GM20431 (cell line): Measurements from ENCODE around the gene ZNF624.
"Not testable (repeated sequence)": the region's sequence is repeated elsewhere in the genome, so short reads cannot be mapped to it uniquely, and the experiment has no call there.

Experiments used
- in situ Hi-C: fragments of 300-500 bp; cut with MseI, MboI; formaldehyde crosslinking; loops from one replicate; pipeline ENCODE4 v1.15.0; 2020; ENCODE audit warnings: low sequenced_read_pairs; ENCODE audit not compliant: unreplicated experiment

Gene ZNF624

DNA sequence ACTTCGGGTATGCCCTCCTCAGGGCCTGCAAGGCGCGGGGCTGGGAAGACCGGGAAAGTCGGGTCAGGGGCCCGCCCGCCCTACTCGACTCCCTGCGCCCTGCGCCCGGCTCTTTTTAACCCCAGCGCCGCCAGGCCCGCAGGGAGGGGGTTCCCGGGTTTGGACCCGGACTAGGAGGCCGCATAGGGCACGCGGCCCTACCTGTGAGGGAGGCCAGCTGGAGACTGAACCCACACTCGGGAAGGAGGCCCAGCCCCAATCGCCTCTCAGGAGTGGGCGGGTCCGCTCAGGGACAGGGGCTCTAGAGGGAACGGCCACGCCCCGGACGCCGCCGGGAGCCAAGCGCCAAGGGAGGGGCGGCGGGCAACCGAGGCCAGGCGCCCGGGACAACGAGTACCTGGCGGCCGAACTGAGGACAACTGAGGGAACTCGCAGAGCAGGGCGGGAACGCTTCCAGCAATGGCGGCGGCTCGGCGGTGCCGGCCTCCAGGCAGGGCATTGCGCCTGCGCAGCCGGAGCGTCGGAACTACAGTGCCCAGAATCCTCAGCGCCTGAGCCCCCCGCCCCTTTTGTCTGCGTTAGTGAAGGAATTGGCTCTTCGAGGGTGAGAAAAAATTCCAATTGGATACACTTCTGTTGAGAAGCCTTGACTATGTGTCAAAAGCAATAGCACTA lies at the start of gene ZNF624:
ZNF624 (minus strand) TSS at position 484 of the 675 bp plus-strand sequence.
- in situ Hi-C loops, result no loop called here

DNA sequence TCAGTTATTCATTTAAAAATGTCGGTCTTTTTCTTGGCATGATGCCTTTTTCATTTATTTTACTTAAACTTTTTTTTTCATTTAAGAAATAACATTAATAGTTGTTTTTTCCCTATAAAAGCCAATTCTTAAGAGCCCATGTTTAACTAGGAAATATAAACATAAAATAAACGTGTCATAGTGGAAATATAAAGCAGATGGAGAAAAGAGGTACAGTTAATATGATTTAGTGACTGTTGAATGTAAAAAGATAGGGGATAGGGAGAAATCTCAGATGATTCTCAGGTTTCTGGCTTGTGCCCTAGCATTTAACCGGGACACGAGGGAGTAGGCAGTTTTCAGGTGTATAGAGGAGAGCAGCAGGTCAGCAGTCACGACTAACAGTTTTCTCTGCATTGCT lies 44.0 kb upstream of the ZNF624 start:
- in situ Hi-C loops, result not testable (repeated sequence)

DNA sequence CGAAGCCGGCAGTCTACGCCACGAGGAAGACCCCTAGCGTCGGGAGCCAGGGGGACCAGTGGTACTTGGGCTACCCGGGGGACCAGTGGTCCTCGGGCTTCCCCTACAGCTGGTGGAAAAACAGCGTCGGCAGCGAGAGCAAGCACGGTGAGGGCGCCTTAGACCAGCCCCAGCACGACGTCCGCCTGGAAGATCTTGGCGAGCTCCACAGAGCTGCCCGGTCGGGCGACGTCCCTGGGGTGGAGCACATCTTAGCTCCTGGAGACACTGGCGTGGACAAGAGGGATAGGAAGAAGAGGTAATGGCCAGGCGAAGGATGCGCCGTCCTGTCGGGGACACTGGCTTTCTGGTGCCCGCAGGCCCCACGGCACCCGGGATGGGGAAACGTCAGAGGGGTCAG lies 36.8 kb upstream of the ZNF624 start:
- in situ Hi-C loops, result not testable (repeated sequence)

DNA sequence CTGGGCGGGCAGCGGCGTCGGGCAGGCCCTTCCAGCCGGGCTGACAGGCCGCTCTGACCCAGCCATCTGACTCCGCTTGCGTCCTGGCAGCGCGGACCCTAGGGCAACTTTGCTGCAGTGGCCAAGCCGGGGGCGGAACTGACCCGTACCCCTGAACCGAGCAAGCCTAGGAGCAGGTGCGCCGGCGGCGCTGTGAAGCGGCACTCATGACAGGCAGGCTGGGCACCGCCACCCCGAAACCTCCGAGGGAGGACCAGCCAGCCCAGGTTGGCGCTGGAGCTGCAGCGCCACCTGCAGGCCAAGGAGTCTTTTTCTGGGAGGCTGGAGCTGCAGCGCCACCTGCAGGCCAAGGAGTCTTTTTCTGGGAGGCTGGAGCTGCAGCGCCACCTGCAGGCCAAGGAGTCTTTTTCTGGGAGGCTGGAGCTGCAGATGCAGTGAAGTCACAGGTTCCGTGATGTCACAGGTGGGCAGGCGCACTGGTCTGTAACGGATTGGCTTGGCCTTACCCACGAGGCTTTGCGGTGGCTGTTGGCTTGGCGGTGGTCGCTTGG lies 36.2 kb upstream of the ZNF624 start, which contains the start of gene CCDC144A:
CCDC144A (plus strand) TSS at position 511 of the 551 bp plus-strand sequence. CDS start 160 bp downstream, outside the sequence.
- in situ Hi-C loops, result not testable (repeated sequence)

DNA sequence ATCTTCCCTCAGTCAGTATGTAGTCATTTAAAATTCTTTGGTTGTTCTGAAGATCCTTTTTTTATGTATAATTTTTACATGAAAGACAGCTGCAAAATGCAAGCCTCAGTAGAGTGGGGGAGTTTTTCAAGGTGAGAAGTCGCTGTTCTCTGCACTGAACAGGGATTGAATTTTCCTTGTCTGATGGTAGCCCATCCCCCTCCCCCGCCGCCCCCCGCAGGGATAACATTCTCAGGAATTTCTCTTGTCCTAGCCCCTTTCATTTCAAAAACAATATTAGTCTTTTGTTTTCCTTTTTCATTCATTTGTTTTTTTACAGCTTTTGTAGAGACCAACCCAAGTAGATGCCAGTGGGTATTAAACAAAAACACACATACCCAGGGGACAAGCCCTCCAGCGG lies 33.5 kb upstream of the ZNF624 start:
- in situ Hi-C loops, result not testable (repeated sequence)

DNA sequence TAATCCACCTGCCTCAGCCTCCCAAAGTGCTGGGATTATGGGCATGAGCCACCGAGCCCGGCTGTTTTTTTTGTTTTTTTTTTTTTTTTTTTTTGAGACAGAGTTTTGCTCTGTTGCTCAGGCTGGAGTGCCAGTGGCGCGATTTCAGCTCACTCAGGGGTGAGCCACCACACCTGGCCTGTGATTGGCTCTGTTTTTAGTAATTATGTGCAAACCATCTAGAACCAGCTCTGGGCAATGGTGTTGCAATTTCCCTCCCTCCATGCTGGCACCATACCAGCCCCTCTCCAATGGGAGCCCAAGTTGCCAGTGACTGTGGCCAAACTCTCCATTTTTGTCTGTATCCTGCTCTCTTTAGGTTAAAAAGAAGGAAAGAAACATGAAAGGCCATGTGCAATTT lies 32.4 kb upstream of the ZNF624 start:
- in situ Hi-C loops, result not testable (repeated sequence)

DNA sequence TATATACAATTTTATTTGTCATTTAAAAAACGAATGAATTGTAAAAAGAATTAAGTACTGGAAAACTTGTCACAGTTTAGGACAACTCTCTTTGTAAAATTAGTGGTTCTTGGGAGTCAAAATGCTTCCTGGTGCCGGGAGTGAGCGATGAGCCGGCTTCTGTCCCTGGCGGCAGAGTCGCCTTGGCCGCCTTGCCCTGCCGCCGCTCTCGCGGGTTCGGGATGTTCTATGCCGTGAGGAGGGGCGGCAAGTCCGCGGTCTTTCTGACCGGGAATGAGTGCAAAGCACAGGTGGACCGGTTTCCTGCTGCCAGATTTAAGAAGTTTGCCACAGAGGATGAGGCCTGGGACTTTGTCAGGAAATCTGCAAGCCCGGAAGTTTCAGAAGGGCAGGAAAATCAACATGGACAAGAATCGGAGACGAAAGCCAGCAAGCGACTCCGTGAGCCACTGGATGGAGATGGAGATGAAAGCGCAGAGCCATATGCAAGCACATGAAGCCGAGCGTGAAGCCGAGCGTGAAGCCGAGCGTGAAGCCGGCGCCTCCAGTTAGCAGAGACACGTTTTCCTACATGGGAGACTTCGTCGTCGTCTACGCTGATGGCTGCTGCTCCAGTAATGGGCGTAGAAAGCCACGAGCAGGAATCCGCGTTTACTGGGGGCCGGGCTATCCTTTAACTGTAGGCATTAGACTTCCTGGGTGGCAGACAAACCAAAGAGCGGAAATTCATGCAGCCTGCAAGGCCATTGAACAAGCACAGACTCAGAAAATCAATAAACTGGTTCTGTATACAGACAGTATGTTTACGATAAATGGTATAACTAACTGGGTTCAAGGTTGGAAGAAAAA lies 29.9 kb upstream of the ZNF624 start:
- in situ Hi-C loops, result not testable (repeated sequence)

DNA sequence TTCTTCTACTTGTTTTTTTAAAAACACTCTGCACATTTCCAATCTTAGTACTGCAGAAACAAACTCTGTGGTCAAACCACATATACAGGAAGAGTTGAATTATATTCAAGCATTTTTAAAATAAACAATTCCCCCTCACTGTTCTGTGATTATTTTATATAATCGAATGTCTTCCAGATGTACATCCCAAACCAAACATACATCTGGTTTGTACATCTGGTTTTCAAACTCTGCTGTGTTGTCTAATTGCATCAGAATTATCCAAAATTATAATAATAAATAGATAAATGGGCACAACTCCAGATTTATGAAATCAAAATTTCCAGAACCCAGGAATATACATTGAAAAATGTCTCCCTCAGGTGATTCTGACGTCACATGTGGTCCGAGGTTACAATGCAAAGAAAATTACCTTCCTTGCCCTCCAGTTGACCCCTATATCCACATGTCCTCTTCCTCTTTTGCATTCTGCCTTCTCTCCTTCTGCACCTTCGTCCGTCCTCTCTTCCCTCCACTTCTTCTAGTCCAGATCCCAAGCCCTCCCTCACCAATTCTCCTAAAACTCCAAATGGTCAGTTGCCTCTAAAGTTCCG lies 23.1 kb upstream of the ZNF624 start:
- in situ Hi-C loops, result no loop called here

DNA sequence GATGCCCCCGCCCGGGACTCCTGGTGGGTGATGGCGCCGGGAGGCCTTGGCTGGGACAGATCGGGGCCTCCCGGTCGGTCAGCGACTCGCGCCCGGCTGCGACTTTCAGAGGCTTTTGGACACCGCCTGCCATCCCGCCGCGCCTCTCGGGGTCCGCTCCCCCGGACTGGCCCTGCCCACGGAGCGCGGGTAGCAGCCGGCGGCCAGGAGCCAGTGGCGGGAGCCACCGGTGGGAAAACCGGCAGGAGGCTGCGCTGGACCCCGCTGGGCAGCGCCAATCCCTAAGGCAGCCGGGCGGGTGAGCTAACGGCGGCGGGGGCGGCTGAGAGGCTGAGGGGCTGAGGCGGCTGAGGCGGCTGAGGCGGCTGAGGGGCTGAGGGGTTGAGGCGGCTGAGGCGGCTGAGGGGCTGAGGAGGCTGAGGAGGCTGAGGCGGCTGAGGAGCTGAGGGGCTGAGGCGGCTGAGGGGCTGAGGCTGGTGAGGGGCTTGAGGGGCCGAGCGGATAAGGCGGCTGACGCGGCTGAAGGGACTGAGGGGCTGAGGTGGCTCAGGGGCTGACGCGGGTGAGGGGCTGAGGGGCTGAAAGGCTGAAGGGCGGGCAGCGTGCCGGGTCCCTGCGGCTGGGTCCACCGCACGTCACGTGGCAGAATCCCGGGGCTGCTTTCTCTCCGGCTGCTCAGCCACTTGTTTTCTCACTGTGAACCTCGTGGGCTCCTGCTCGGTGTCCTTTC lies 13.4 kb upstream of the ZNF624 start:
- in situ Hi-C loops, result not testable (repeated sequence)

DNA sequence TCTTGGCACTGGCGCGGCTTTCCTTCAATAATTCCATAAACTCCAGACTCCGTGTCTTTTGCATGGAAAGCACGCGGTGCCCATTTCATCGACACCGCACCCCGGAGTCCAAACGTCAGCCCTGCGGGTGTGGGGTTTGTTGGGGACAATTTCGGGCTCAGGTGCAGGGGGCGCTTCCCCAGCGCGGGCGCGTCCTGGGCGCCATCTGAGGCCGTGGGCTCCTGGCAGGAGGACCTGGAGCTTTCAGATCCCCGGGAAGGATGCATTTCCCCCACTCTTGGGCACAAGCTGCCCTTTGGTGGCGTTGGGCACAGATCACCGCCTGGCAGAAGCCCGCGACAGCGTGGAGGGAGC lies 12.9 kb upstream of the ZNF624 start:
- in situ Hi-C loops, result not testable (repeated sequence)

DNA sequence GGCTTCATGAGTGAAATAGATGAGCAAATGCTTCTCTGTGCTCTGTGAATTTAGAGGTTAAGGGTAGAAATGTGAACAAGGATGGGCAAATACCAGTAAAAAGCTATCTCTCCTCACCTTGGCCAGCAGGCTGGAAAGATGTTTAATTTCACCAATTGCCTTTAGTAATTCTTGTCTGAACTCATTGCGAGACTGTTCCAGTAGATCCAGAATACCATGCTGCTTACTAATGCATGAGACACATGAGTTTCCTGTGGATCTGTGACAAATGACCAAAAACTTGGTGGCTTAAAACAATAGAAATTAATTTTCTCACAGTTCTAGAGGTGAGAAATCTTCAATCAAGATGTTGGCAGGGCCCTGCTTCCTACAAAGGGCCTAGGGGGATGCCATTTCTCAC lies 9.3 kb upstream of the ZNF624 start:
- in situ Hi-C loops, result no loop called here

DNA sequence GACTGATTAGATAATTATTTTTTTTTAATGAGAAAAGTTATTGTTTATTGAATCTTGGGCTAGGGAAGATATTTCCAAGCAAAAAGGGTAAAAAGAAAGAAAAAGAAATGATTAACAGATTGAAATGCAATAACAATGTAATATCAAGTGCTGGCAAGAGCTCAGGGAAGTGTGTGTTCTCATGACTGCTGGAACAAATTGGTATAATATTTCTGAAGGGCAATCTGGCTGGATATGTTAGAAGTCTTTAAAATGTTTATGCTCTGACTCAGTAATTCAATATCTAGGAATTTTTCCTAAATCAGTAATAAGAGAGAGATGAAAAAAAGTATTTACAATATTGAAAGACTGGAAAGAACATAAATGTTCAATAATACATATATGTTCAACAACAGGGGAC lies 7.6 kb upstream of the ZNF624 start:
- in situ Hi-C loops, result no loop called here

DNA sequence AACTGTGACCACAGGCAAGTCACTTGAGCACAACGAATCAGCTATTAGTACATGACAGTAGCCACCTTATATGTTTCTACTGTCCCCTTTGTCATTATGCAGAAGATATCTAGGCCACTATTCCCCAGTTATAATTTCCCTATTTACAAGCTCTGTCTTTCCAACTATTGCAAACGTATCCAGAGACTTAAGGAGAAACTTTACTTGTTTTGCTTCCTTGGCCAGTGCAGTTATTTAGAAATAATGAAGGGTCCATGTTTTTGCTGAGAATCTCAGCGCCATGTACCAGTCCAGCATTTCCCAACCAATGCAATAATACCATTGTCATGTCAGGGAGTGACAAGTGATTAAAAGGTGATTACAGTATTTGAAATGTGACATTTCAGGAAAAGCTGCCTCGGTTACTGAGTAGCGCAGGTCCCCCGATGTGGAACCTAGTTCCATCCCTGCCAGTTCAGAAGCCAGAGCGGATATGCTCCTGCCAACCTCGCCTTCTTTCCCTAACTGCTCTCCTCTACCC lies 743 bp downstream of the ZNF624 start:
- in situ Hi-C loops, result no loop called here

DNA sequence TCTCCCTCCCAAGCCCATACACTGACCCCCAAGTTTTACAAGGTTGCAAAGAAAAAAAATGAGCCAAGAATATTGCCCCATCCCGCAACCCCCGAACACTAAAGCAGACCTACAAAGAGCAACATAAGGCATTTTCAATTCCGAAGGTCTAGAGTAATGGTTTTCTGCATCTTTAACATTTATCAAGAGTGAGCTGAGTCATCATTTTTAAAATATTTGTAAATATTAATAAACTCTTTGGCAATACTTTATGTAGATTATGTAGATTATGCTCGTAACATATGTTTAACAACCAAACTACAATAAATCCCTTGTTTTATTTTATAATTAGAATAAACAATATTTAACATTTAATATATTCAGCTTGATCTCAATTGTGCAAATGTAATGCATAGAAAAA lies 1.4 kb downstream of the ZNF624 start:
- in situ Hi-C loops, result no loop called here

DNA sequence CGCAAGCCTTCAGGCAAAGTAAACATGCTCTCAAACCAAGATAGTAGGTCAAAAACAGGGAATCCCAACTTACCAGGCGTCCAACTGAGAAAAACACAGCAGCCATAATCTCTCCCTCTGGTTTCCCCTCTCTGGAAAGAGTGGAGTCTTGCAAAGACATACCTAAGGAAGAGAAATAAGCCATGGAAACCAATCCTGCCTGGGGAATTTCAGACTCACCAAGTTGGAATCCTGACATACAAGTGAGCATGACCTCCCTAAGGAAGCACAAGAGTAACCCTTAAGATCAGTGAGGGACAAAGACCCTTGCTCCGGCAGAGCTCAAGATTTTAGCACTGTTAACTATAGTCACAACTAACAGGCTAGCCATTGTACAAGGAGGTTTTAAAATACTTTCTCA lies 4.1 kb downstream of the ZNF624 start:
- in situ Hi-C loops, result no loop called here

DNA sequence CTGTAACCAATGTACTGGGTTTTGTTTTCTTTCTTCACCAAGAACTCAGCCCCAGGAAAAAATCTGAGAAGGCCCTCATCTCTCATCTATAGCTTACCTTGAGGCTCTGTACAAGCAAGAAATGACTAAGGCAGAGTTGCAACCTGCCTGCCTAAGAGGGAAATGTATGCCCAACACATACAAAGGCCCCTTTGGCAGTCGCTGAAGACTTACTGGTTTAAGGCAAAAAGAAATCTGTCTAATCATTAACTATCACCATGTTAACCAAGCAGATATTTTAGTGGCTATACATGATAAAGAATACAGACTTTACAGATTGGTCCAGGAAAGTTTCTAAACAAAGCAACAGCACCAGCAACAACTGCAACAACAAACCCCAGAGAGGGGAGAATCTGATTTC lies 14.2 kb downstream of the ZNF624 start:
- in situ Hi-C loops, result no loop called here

DNA sequence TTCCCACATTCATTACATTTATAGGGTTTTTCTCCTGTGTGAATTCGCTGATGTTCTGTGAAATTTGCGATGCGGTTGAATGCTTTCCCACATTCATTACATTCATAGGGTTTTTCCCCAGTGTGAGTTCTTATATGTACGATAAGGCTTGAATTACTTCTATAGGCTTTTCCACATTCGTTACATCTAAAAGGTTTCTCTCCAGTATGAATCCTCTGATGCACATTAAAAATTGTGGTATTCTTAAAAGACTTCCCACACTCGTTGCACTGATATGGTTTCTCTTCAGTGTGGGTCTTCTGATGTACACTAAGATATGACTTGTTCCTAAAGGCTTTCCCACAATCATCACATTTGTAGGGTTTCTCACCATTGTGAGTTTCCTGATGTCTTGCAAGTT lies 30.4 kb downstream of the ZNF624 start:
- in situ Hi-C loops, result no loop called here

DNA sequence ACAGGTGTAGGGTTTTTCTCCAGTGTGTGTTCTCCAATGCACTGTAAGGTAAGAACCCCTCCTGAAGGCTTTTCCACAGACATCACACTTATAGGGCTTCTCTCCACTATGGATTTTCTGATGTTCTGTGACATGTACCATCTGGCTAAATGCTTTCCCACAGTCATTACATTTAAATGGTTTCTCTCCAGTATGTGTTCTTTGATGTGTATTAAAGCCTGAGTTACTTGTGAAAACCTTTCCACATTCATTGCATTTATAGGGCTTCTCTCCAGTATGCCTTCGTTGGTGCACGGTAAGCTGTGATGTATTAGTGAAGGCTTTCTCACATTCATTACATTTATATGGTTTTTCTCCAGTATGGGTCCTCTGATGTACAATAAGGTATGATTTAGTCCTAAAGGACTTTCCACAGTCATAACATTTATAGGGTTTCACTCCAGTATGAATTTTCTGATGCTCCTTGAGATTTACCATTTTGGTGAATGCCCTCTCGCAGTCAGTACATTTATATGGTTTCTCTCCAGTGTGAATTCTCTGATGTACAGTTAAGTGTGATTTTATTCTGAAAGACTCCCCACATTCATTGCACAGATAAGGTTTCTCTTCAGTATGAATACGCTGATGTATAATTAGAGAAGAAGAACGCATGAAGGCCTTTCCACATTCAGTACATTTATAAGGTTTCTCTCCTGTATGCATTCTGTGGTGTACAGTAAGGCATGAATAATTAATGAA lies 30.9 kb downstream of the ZNF624 start:
- in situ Hi-C loops, result no loop called here

DNA sequence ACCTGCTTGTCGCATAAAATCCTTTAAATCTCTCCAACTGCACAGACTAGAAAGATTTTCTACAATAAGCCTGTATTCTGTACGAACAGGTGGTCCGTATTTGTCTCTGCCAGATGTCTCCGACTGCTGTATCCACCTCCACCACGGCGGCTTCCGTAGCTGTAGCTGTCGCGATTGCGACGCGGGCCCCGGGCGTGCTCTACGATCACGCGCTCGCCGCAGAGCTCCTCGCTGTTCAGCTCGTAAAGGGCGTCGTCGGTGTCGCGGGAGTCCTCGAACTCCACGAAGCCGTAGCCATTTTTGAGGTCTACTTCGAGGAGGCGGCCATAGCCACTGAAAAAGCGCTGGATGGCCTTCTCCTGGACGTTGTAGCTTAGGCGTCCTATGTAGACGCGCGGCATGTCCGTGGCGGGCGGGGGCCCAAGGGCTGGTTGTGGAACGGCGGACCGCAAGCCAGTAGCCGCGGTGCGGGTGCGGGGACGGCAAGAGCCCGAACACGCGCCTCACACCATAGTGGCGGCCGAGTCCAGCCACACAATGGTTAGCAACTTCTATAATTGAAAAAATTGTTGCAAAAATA lies 36.1 kb downstream of the ZNF624 start:
- in situ Hi-C loops, result no loop called here
